Nephron progenitor cell (in vitro differentiated cells): ENCODE measurements around the gene FAIM2.

ENCODE experiments used
- DNase-seq: peaks from one replicate; pipeline ENCODE4 v3.0.0; 2021
- H3K27ac Mint-ChIP-seq: 2 replicates; pipeline ENCODE4 v1.8.0; 2021; ENCODE audit warnings: mild to moderate bottlenecking, moderate library complexity, mixed read lengths
- H3K27me3 Mint-ChIP-seq: 2 replicates; pipeline ENCODE4 v1.8.0; 2021; ENCODE audit warnings: mild to moderate bottlenecking, low read depth, mixed read lengths; ENCODE audit not compliant: poor library complexity
- H3K36me3 Mint-ChIP-seq: 2 replicates; pipeline ENCODE4 v1.8.0; 2021; ENCODE audit warnings: low read depth, mixed read lengths
- H3K4me1 Mint-ChIP-seq: 2 replicates; pipeline ENCODE4 v1.8.0; 2021; ENCODE audit warnings: mixed read lengths
- H3K4me3 Mint-ChIP-seq: 2 replicates; pipeline ENCODE4 v1.8.0; 2021; ENCODE audit warnings: mild to moderate bottlenecking, moderate library complexity, mixed read lengths
- H3K9me3 Mint-ChIP-seq: 2 replicates; pipeline ENCODE4 v1.8.0; 2021; ENCODE audit warnings: mild to moderate bottlenecking, moderate library complexity, mixed read lengths
- CTCF ChIP-seq: fragments of 200-600 bp; sonication (generic); IDR thresholded peaks from 2 replicates; pipeline ENCODE4 v1.5.0; 2021; ENCODE audit warnings: antibody characterized with exemption

FAIM2 gene

GRCh38 chr12:49843876-49844437 lies 59.7 kb downstream of the FAIM2 start:
- no peak for DNase-seq
- Mint-ChIP-seq H3K36me3 (no peaks in the 10 kb centered on the region), H3K27me3 (peaks cover 17% of the 10 kb centered on the region), H3K4me1 (peaks cover 31% of the 10 kb centered on the region), H3K27ac (no peak overlapping the region), H3K9me3 (no peaks in the 10 kb centered on the region), H3K4me3 (peak overlapping the region; percentile 91)
- TF ChIP-seq CTCF: no peak

DNA sequence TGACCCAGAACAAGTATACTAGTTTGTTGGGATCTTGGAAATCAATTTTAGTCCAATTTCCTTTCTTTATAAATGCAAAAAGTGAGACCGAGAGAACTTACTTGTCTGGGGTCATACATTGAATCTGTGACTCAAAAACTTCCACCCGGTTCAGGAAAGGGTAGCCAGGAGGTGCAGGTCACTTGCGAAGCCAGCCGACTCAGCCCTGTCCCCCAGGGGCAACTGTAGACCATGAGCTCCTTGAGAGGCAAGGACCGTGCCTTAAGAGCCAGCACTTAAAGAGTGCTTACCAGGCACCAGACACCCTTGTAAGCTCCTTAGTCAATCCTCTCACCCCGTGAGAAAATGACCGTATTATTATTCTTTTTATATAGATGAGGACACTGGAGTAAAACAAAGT lies 60.3 kb downstream of the FAIM2 start:
- no peak for TF ChIP-seq CTCF
- Mint-ChIP-seq H3K27me3 (peaks cover 12% of the 10 kb centered on the region), H3K4me3 (peak overlapping the region; percentile 91), H3K36me3 (no peaks in the 10 kb centered on the region), H3K4me1 (peaks cover 31% of the 10 kb centered on the region), H3K27ac (peak overlapping the region; percentile 79), H3K9me3 (no peaks in the 10 kb centered on the region)
- no peak for DNase-seq

DNA sequence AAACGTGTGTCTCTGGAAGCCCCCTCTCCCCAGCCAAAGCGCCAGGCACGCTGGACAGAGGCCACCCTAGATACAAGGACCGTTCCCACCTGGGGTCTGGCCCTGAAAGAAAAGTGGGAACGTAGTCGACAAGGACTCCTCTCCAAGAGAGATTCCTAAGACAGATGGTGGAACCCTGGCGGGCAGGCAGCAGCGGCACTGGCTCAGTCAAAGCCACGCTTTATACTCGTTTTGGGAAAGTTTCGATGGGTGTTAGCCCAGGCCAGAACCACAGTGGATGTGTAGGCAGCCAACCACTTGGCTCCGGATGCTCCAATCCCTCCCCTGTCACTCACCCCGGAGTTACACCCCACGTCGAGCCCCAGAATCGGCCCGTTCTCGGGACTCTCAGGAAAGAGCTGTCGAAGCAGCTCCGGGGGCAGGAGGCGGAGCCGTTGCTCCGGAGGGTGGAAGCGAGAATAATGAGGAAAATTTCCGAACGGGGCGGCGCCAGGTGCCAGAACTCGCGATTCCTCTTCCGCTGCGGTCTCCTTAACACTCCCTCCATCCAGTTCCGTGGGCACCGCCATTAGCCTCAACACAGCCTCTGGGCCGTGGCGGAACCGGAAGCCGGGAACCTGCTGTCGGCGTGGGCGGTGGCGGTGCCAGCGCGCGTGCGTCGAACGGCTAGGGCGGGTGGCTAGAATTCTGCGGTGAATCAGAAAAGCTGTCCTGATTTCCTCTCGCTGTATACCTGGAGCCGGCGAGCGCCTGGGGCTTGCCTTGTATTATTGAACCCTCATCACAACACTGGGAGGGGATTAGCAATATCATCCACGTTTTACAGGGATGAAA lies 61.0 kb downstream of the FAIM2 start, which contains the start of gene BCDIN3D:
Gene BCDIN3D, minus strand, starts transcription at position 588 of the 834 bp plus-strand sequence. Its CDS starts 19 bp downstream, at position 569.
- H3K4me1 Mint-ChIP-seq: peaks cover 31% of the 10 kb centered on the region
- peak within 1 kb of the TSS; percentile 79 for H3K27ac Mint-ChIP-seq
- DNase-seq: peak; percentile 87
- no peaks in the 10 kb centered on the region for H3K9me3 Mint-ChIP-seq
- no peak for TF ChIP-seq CTCF
- peaks cover 7% of the 10 kb centered on the region for H3K27me3 Mint-ChIP-seq
- H3K36me3 Mint-ChIP-seq: no peaks in the 10 kb centered on the region
- H3K4me3 Mint-ChIP-seq: peak within 1 kb of the TSS; percentile 91

- no peak overlapping the region for H3K4me3 Mint-ChIP-seq
- H3K4me1 Mint-ChIP-seq: peaks cover 31% of the 10 kb centered on the region
- DNase-seq: peak; percentile 20
- no peaks in the 10 kb centered on the region for H3K27me3 Mint-ChIP-seq
- no peaks in the 10 kb centered on the region for H3K9me3 Mint-ChIP-seq
- peak; percentile 32 for TF ChIP-seq CTCF
- H3K36me3 Mint-ChIP-seq: peaks cover 5% of the 10 kb centered on the region
- peak overlapping the region; percentile 88 for H3K27ac Mint-ChIP-seq
These were observed 64.6 kb downstream of the FAIM2 start for GRCh38 chr12:49838973-49839633.

DNA sequence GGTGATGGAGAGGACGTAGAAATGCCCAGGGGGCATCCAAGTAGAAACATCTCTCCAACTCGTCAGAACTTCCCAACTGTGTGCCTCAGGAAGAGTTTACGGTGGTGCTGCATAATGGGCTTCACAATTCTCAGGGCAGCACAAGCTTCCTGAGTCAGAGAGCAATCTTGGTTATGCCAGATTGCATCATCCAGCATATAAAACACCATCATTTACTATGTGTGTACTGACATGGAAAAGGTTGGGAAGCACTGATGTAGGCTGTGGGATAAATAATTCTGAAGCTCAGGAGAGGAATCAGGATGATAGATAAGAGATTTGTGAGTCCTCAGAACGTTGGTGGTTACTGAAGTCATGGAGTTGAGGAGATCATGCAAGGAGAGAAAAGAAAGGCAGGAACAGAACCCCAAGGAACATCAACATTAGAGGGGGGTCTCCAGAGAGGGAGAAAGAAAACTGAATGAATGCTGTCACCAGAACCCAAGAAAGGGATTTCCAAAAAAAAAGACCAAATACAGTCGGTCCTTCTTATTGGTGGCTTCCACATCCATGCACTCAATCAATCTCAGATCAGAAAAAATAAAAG lies 70.8 kb downstream of the FAIM2 start:
- no peaks in the 10 kb centered on the region for H3K27me3 Mint-ChIP-seq
- TF ChIP-seq CTCF: no peak
- peaks cover 5% of the 10 kb centered on the region for H3K36me3 Mint-ChIP-seq
- no peak for DNase-seq
- peaks cover 18% of the 10 kb centered on the region for H3K4me1 Mint-ChIP-seq
- no peak overlapping the region for H3K4me3 Mint-ChIP-seq
- H3K9me3 Mint-ChIP-seq: no peaks in the 10 kb centered on the region
- H3K27ac Mint-ChIP-seq: no peak overlapping the region
